SK-N-SH treated with all-trans-retinoic acid at 6 μM for 48 hours (cell line): Measurements from ENCODE around the gene RXRA.

Source experiments
- ATAC-seq: fragments of 200-7000 bp; cut with Tn5 transposase; 3 replicates; pipeline ENCODE4 v1.9.1; 2020; ENCODE audit warnings: mild to moderate bottlenecking, moderate library complexity
- BACH2 ChIP-seq: fragments of 250-450 bp; sonication (Bioruptor Pico); IDR thresholded peaks from 2 replicates; pipeline ENCODE4 v1.9.0; 2021; ENCODE audit warnings: mild to moderate bottlenecking, borderline replicate concordance
- CREB5 ChIP-seq: fragments of 250-450 bp; sonication (Bioruptor Pico); IDR thresholded peaks from 2 replicates; pipeline ENCODE4 v1.5.1; 2020; ENCODE audit warnings: low read depth, mild to moderate bottlenecking, moderate library complexity
- CSDC2 ChIP-seq: fragments of 250-450 bp; sonication (Bioruptor Pico); IDR thresholded peaks from 2 replicates; pipeline ENCODE4 v1.5.0; 2020; ENCODE audit warnings: mild to moderate bottlenecking, moderate library complexity
- ESRRG ChIP-seq: fragments of 250-450 bp; sonication (Bioruptor Pico); IDR thresholded peaks from 2 replicates; pipeline ENCODE4 v1.6.1; 2021; ENCODE audit warnings: mild to moderate bottlenecking
- GLIS3 ChIP-seq: fragments of 250-450 bp; sonication (Bioruptor Pico); IDR thresholded peaks from 2 replicates; pipeline ENCODE4 v1.5.0; 2020; ENCODE audit warnings: mild to moderate bottlenecking, moderate library complexity
- ISL1 ChIP-seq: fragments of 250-450 bp; sonication (Bioruptor Pico); IDR thresholded peaks from 2 replicates; pipeline ENCODE4 v2.1.2; 2022; ENCODE audit warnings: mild to moderate bottlenecking, moderate library complexity
- OSR1 ChIP-seq: fragments of 250-450 bp; sonication (Bioruptor Pico); IDR thresholded peaks from 2 replicates; pipeline ENCODE4 v1.8.0; 2022; ENCODE audit warnings: moderate library complexity, mild to moderate bottlenecking, inconsistent platforms
- PATZ1 ChIP-seq: fragments of 250-450 bp; sonication (Bioruptor Pico); IDR thresholded peaks from 2 replicates; pipeline ENCODE4 v1.8.0; 2020; ENCODE audit warnings: mild to moderate bottlenecking, moderate library complexity, borderline replicate concordance
- POU6F1 ChIP-seq: fragments of 250-450 bp; sonication (Bioruptor Pico); IDR thresholded peaks from 2 replicates; pipeline ENCODE4 v1.8.0; 2021; ENCODE audit warnings: low read depth, mild to moderate bottlenecking, moderate library complexity, borderline replicate concordance
- SNAI2 ChIP-seq: fragments of 250-450 bp; sonication (Bioruptor Pico); IDR thresholded peaks from 2 replicates; pipeline ENCODE4 v1.5.0; 2020; ENCODE audit warnings: mild to moderate bottlenecking, moderate library complexity
- TCF4 ChIP-seq: fragments of 250-450 bp; sonication (Bioruptor Pico); IDR thresholded peaks from 2 replicates; pipeline ENCODE4 v1.8.0; 2021; ENCODE audit warnings: mild to moderate bottlenecking, moderate library complexity, borderline replicate concordance
- TOX ChIP-seq: fragments of 250-450 bp; sonication (Bioruptor Pico); IDR thresholded peaks from 2 replicates; pipeline ENCODE4 v1.8.0; 2021; ENCODE audit warnings: mild to moderate bottlenecking, moderate library complexity, borderline replicate concordance
- TSHZ2 ChIP-seq: fragments of 250-450 bp; sonication (Bioruptor Pico); IDR thresholded peaks from 2 replicates; pipeline ENCODE4 v1.5.0; 2020; ENCODE audit warnings: mild to moderate bottlenecking, moderate library complexity
- ZC3H10 ChIP-seq: fragments of 250-450 bp; sonication (Bioruptor Pico); IDR thresholded peaks from 2 replicates; pipeline ENCODE4 v1.5.1; 2021; ENCODE audit warnings: mild to moderate bottlenecking, moderate library complexity
- ZNF565 ChIP-seq: fragments of 450-650 bp; formaldehyde crosslinking; conservative IDR thresholded peaks from 2 replicates; pipeline ENCODE4 v1.5.0; 2020; ENCODE audit warnings: low read depth, mild to moderate bottlenecking, moderate library complexity
- ZNF70 ChIP-seq: fragments of 450-650 bp; formaldehyde crosslinking; IDR thresholded peaks from 2 replicates; pipeline ENCODE4 v1.5.0; 2020; ENCODE audit warnings: mild to moderate bottlenecking, moderate library complexity
- ZNF8 ChIP-seq: fragments of 450-650 bp; formaldehyde crosslinking; IDR thresholded peaks from 2 replicates; pipeline ENCODE4 v1.5.0; 2020; ENCODE audit warnings: mild to moderate bottlenecking, moderate library complexity
- TF ChIP-seq, protein P1 (sequence below): fragments of 250-450 bp; sonication (Bioruptor Pico); IDR thresholded peaks from 2 replicates; pipeline ENCODE4 v1.5.1; 2021; ENCODE audit warnings: mild to moderate bottlenecking, moderate library complexity

The RXRA gene

DNA sequence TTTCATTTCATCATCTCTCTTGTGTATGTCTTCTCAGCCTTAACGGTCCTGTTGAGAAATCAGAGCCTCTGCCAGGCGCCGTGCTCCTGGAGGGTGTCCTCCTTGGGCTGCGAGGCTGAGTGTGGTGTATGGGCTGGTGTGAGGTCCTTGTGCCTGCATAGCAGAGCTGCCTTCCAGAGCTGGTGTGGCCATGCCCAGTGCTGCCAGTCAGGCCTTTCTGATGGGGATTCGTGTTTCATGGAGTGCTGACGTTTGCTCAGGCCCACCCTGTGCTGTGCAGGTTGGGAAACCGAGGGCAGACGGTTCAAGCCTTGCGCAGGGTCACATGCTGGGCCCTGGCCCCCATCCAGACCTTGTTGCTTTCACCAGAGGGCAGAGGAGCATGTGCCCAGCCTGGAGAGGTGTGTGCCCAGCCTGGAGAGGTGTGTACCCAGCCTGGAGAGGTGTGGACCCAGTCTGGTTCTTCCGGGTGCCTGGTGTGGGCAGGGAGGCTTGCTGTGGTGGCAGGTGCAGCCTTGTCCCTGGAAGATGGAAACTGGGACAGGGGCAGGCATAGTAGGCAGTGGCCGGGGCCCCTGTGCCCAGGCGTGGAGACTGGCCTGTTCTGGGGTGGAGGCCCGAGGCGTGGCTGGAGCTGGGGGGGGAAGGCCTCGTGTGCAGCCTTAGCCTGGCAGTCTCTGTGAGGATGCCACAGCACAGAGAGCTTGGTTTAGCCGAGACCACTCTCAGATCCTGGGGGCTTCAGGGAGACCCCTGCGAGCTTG lies 84.0 kb downstream of the RXRA start:
- no peak for ATAC-seq
- TF ChIP-seq, protein P1, sequence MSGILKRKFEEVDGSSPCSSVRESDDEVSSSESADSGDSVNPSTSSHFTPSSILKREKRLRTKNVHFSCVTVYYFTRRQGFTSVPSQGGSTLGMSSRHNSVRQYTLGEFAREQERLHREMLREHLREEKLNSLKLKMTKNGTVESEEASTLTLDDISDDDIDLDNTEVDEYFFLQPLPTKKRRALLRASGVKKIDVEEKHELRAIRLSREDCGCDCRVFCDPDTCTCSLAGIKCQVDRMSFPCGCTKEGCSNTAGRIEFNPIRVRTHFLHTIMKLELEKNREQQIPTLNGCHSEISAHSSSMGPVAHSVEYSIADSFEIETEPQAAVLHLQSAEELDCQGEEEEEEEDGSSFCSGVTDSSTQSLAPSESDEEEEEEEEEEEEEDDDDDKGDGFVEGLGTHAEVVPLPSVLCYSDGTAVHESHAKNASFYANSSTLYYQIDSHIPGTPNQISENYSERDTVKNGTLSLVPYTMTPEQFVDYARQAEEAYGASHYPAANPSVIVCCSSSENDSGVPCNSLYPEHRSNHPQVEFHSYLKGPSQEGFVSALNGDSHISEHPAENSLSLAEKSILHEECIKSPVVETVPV (CRISPR knock-in tag) = no peak
- no peak for TF ChIP-seq ZNF565
- no peak for TF ChIP-seq TOX (CRISPR knock-in tag)
- no peak for TF ChIP-seq CSDC2
- no peak for TF ChIP-seq TCF4
- no peak for TF ChIP-seq GLIS3 (CRISPR knock-in tag)
- no peak for TF ChIP-seq OSR1 (CRISPR knock-in tag)
- no peak for TF ChIP-seq ISL1 (CRISPR knock-in tag)
- TF ChIP-seq BACH2 (CRISPR knock-in tag) = no peak
- no peak for TF ChIP-seq POU6F1
- TF ChIP-seq CREB5 (CRISPR knock-in tag) = no peak
- no peak for TF ChIP-seq SNAI2 (CRISPR knock-in tag)
- TF ChIP-seq, all 23 proteins: peak for 0

DNA sequence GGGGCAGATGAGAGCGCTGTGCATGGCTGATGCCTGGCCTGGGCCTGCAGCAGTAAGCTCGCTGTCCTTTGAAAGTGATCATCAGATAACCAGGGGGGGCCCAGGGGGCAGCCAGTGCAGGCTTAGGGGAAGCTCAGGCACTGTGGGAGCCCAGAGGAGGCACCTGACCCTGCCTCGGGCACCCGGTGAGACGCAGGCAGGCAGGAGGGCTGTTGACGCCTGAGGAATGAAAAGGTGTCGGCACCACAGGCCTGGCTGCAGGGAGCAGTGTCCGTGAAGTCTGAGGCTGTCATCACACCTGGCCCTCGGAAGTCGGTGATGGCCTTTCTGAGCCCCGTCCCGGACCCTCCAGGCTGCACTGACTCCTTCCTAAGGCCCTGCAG lies 84.6 kb downstream of the RXRA start:
- TF ChIP-seq SNAI2 (CRISPR knock-in tag) (no peak), ISL1 (CRISPR knock-in tag) (no peak), ESRRG (CRISPR knock-in tag) (no peak), ZNF8 (CRISPR knock-in tag) (no peak), ZNF565 (no peak), TCF4 (no peak)
- TF ChIP-seq, protein P1 (CRISPR knock-in tag) = no peak
- ATAC-seq = no peak

- no peak for ATAC-seq
- TF ChIP-seq ZNF70 (CRISPR knock-in tag) (no peak), ZNF8 (CRISPR knock-in tag) (no peak), ZC3H10 (CRISPR knock-in tag) (no peak), PATZ1 (CRISPR knock-in tag) (no peak), ISL1 (CRISPR knock-in tag) (no peak), POU6F1 (no peak), TOX (CRISPR knock-in tag) (no peak), ZNF565 (no peak), GLIS3 (CRISPR knock-in tag) (no peak), TCF4 (no peak), CSDC2 (no peak), TSHZ2 (no peak), CREB5 (CRISPR knock-in tag) (no peak)
- TF ChIP-seq, protein P1 (CRISPR knock-in tag) = no peak
Measured at GRCh38 chr9:134411440-134412297, 85.4 kb downstream of the RXRA start.
